Hypothalamus (tissue), 51 donors: Measurements from ENCODE around the gene VDR.

Source experiments
- DNase-seq, 51 donors: peaks; one replicate each; lab custom pipeline; 2025; lab: John Stamatoyannopoulos, UW

Gene VDR

DNA sequence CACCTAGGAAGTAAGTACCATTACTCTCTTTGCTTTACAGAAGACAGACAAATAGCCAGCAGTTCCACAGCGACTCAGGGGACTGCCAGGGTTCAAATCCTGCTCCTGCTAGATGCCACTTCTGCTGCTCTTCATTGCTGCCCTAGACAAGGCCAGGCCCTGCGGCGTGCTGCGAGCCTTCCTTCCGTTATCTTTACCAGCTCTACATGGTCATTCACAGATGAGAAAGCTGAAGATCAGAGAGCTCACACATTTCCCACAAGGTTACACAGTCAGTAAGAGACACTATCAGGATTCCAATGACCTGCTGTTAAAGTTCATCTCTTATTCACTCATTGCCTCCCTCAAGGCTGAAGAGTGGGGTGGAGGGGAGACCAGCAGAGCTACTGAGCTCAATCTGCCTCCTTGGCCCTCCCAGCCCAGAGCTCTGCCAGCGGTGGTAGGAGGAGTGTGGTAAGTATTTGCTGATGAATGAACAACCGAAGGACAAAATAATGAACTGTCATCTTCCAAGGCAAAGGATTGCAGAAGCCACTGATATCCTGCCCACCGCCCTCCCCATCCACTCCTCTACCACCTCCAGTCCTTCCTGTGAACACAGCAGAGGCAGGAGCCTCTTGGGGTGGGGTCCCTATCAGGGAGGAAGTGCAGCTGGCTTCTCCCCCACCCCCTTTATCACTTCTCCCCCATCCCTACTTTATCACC, 70.4 kb downstream of the VDR start:
- DNase-seq = no peak

DNA sequence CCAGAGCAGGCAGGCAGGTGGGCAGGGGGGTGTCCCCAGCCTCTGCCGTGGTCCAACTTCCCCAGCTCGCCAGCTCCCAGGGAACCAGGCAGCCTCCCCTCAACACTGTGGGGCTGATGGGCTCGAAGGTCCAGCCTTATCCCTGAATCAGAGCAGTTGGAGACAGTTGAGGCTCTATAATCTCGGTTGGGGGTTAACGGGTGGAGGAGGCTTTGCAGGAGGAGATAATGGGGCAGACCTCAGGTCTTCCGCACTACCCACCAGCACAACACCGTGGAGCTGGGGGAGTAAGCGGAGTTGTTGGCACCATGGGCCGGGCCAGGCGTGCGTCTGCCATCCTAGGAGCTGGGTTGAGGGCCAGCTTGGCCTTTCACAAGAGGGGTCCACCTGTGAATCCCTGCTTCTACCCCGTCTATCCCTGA, 71.2 kb downstream of the VDR start:
- DNase-seq = no peak

DNA sequence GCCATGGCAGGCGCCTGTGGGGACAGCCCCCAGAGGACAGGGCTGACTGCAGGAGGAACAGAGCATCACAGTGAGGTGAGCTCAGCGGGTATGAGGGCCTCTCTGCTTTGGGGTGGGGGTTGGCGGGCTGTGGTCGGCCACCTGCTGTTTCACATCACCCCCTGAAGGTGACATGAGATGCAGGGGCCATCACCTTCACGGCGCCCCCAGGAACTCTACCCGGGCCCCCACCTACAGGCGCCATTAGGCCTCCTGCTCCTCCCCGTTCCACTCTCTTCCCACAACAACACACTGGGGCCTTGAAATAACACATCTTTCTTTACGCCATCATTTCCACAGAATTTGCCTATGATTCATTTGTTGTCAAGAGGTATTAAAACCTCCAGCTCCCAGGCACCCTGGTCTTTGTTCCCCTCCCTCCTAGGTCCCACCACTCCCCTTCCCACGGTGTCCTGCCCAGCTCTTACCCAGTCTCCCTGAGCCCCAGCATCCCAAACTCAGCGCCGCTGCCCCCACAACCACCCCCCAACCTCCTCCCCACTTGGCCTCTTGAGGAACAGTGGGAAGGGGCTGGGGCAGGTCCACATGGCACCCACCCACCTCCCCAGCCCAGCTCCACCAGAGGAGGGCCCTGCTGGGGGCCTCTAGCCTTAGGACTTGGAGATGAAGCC, 72.4 kb downstream of the VDR start:
- DNase-seq = no peak

GRCh38 chr12:47829584-47829983, 75.2 kb downstream of the VDR start:
- no peak for DNase-seq

- no peak for DNase-seq
Measured at GRCh38 chr12:47828976-47829482, 75.8 kb downstream of the VDR start.

GRCh38 chr12:47828008-47828975, 76.5 kb downstream of the VDR start:
- DNase-seq = no peak

DNA sequence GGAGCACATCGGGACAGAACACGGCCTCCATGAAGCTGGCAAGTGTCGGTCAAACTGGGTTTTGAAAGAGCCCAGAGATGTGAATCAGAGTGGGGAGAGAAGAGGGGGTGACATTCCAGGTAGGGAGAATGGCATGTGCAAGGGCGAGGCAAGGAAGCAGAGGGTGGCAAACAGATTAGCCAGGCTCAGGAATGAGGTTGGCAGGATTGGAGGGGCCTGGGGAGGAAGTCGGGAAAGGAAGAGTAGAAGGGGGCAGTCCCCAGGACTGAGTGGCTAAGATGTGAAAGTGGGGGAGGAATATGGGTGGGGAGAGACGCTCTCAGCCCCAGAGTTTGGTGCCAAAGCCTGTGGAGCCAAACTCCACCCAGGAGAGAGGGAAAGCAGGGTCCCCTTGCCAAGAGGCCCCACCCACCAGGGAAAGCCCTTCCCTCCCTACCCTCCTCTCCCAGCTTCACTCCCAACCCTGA, 79.6 kb downstream of the VDR start:
- no peak for DNase-seq

GRCh38 chr12:47824635-47825034, 80.2 kb downstream of the VDR start:
- no peak for DNase-seq

DNA sequence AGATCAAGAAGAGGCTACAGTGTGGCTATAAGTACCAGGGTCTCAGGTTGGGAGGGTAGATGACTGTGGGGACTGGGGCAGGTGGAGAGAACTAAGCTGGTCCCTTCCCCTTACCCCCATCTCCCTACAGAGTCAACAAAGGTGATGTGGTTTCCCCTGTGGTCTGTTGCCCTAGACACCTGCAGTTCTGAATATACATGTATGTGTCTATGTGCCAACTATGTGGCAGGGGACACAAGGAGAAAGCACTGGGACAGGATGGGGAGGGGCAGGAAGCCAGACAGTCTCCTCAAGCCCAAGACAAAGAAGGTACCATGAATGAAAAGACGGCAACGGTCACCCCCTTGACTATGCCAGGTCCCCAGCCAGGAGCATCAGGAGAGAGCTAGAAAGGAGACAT, 80.6 kb downstream of the VDR start:
- no peak for DNase-seq

- DNase-seq = no peak
Measured at GRCh38 chr12:47823422-47824086, 81.2 kb downstream of the VDR start.

DNA sequence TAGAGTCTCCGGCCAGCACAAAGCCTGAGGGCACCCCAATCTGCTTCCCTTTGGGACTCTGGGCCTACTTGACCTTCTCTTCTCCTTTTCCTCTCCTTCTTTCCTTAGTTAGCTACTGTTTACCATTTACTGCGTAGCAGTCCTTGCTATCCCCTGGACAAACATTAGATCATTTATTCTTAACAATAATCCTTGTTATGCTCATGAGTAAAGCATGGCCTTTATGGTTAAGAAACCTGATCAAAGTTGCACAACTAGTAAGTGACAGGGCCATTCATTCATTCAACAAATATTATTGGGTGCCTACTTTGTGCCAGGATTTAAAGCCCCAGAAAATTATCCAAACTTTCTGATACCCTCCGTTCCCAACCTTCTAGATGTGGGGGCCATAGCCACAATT, 81.9 kb downstream of the VDR start:
- no peak for DNase-seq

DNA sequence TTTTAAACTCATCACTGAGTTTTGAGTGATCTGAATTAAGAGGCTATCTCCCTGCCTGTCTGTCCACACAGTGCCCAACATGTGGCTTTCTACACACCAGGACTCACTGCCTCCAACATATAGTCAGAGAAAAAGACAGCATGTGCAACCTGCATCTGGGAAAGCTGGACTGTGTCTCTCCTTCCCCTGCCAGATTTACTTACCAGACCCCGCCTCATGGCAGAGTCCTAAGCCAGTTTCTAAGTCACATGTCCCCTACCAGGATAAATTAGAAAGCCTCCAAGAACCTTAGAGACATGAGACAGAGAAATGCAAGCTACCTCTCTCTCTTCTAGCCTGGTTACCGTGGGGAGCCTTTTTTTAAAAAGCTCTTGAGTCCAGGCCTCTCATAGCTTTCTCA, 82.4 kb downstream of the VDR start:
- no peak for DNase-seq

DNA sequence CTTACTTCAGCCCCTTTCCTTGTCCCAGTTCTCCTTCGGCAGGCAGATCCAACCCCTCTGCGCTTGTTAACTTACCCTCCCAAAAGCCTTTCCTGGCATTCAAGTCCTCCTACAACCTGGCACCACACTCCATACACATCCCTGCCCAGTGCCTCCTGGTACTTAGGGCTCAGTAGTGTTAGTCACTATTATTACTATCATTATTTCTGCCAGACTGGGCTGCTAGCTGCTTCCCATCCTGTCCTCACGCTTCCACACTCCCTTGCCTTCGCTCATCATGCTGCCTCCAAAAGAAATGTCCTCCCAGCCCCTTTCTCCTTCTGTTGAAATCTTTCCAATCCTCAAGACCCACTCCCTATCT, 83.5 kb downstream of the VDR start:
- DNase-seq = no peak

DNA sequence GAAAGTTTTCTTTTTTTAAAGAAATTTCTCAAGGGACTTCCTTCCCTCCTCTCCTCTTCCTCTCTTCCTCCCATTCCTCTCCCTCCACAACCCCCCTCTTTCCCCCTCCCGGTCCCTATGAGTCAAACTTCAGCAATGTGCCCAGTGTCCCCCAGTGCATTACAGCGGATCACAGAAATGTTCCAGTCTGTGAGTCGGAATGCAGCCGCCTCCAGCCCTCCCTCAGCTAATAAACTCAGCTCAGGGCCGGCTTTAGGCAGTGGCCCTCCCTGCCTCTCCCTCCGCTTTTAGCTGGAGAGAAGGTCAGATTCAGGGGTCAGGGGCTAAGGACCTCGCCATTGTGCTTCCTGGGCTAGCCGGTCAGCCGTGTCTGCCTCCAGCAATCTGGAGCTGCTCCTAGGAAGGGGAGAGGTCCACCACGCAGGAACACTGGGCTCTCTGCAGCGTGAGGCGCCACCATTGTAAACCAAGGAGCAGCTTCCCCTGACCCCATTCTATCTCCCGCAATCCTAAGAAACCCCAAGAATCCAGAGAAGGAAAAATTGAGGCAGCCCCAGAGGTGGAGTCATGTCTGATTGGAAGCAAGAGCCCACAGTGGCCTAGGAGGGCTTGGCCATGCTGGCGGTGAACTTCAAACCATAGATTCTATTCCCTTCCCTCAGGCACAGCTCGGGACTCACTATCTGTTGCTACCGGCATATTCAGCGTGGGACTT, 84.0 kb downstream of the VDR start:
- peak in 14 of 51 donors; percentile 21 to 75 (median 48) for DNase-seq

- peak in 46 of 51 donors; percentile 19 to 85 (median 63) for DNase-seq
Measured at GRCh38 chr12:47819896-47820630, 84.7 kb downstream of the VDR start, which contains the start of gene HDAC7. TSS of gene HDAC7 (minus strand) at chr12:47819903. CDS start at chr12:47819785, 118 bp downstream.

DNA sequence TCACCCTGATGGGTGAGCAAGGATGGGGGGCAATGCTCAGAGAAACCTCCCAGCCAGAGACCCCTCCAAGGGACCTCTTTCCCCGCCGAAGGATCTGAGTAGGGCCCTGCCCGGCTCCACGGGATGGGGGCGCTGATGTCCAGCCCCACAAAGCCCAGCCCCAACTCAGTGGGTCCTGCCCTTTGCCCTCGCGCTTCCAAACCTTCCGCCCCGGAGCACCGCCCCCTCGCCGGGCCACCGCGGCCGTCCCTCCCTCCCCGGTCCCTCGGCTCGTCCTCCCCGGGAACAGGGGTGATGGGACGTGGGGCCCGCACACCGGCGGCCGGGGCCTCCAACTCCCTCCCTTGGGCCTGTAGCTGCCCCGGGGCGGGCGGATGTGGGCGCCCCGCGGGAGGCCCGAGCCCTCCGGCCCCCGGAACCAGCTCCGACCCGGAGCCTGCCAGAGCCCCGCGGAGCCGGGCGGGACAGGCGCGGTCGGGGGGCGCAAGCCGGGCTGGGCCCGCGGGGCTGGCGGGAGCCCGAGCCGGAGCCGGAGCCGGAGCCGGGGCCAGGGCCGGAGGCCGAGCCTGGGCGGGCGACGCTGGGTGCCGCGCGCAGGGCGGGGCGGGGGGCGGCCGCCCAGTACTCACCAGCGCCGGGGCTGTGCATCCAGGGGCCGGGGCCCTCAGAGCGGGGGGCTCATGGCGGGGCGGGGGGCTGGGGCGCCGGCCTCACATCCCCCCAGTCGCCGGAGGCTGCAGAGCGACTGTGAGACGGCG, 85.5 kb downstream of the VDR start:
- peak in 37 of 51 donors; percentile 20 to 70 (median 42) for DNase-seq

DNA sequence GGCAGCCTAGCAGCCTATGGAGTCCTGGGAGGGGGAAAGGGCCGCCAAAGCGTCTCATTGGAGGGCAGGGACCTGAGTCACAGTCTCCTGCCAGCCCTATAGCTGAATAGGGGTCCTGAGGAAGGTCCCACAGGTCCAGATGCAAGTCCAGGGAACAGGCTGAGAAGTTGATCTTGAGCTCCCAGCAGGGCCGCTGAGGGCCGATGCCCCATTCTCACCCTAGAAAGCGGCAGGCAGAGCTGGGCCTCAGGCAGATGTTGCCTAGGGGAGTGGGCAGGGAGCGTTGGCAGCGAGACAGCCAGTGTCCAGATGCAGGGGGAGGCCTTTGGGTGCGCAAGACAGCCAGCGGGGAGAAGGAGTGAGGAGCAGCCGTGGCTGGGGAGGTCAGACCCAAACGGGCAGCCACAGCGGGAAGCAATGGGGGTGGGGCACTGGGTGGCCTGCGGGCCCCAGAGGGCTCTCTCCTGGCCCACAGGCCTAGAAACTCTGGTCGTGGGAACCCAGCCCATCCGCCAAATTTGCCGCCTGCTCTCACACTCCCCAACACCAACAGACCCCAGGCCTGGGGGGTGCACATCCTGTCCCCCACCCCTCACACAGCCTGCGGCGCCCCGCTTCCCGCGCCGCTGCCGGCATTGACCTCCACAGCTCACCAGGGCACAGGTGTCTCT, 86.2 kb downstream of the VDR start:
- DNase-seq = peak in 19 of 51 donors; percentile 28 to 69 (median 42)

DNA sequence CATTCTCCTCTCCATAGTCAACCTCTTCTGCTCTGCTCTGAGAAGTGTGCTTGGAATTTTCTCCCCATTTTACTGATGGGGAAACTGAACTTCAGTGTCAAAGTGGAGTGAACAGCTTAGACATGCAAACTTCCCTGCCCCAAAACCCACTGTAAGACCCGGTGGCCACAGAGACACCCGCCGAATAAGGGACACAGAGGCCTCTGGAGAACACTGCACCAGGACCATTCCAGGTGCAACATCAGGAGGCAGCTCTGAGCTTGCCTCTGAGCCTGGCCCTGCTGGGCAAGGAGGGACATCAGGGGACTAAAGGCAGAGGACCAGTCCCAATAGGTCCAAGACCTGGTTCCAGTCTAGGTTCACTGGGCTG, 86.8 kb downstream of the VDR start:
- DNase-seq = no peak
